ENCODE results near the gene ALPP. TPM values are rescaled to one million over a fixed set of nuclear protein-coding genes. Genes with fewer than 3 reads are reported as not detected.
"Not testable (repeated sequence)": the region's sequence is repeated elsewhere in the genome, so short reads cannot be mapped to it uniquely, and the experiment has no call there.

The ALPP gene
- polyA plus RNA-seq, 1 donor: 0.06 TPM

DNA sequence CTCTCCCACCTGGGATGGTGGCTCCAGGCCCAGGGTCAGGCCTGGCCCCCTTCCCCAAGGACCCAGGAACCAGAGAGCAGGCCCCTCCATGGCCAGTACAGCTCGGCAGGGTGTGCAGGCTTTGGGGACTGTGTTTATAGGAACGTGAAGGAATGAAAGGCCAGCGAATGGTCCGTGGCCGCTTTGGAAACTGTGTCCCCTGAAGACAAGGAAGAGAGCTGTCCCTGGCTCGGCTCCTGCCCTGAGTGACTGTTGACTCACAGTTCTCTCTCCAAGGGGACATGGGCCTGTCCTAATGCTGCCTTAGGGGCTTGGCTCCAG lies 43.7 kb upstream of the ALPP start:
- H3K4me3 ChIP-seq (ENCODE audit: low read length); H3K4me1 ChIP-seq (ENCODE audit: control insufficient read depth, insufficient read depth, low read length); H3K27me3 ChIP-seq (ENCODE audit: control insufficient read depth, insufficient read depth, low read length); H3K9me3 ChIP-seq (ENCODE audit: control insufficient read depth, low read depth, low read length); DNase-seq; H3K27ac ChIP-seq (ENCODE audit: low read length): not testable (repeated sequence)
- peaks cover 11% of the 10 kb centered on the region for H3K36me3 ChIP-seq (ENCODE audit: control insufficient read depth, insufficient read depth, low read length)
- no CpG with 5 or more reads among the region's 6 CpGs for WGBS (ENCODE audit: insufficient coverage, low lambda C conversion rate)

DNA sequence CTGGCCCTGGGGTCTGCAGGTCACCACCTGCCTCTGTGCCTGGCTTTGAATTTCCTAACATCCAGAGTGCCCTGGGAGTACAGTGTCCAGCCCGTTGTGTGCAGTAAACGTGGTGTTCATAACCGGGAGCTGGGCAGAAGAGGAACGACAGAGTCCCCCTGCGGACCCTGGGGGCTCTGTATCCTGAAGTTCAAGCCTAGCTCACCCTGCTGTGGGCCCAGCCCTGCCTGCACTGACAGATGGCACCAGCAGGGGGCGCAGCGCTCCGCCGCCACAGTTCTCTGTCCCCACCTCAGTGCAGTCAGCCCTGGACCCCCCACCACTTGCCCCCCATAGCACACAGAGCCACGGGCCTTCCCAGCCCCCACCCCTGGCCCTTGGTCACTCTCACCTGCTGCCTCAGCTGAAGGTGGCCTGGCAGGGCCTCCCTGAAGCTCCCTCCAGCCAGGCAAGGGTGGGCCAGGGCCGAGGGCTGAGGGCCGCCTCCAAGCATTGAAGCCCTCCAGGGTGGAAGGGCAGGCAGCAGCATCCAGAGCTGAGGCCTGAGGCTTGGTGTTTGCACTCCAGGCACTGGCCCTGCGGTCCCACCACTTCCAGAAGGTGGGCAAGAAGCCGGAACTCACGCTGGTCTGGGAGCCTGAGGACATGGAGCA lies 43.2 kb upstream of the ALPP start:
- not testable (repeated sequence) for H3K4me3 ChIP-seq (ENCODE audit: low read length); H3K36me3 ChIP-seq (ENCODE audit: control insufficient read depth, insufficient read depth, low read length); H3K9me3 ChIP-seq (ENCODE audit: control insufficient read depth, low read depth, low read length); H3K27me3 ChIP-seq (ENCODE audit: control insufficient read depth, insufficient read depth, low read length); H3K4me1 ChIP-seq (ENCODE audit: control insufficient read depth, insufficient read depth, low read length); DNase-seq; H3K27ac ChIP-seq (ENCODE audit: low read length)
- WGBS (ENCODE audit: insufficient coverage, low lambda C conversion rate): no CpG with 5 or more reads among the region's 15 CpGs

GRCh38 chr2:232335859-232336215 lies 42.7 kb upstream of the ALPP start:
- WGBS (ENCODE audit: insufficient coverage, low lambda C conversion rate): 80% methylated on average over 1 of the region's 4 CpGs
- Histone ChIP-seq H3K4me3 (ENCODE audit: low read length) (no peak overlapping the region), H3K36me3 (ENCODE audit: control insufficient read depth, insufficient read depth, low read length) (peaks cover 9% of the 10 kb centered on the region), H3K27ac (ENCODE audit: low read length) (no peak overlapping the region), H3K9me3 (ENCODE audit: control insufficient read depth, low read depth, low read length) (no peaks in the 10 kb centered on the region), H3K27me3 (ENCODE audit: control insufficient read depth, insufficient read depth, low read length) (no peaks in the 10 kb centered on the region), H3K4me1 (ENCODE audit: control insufficient read depth, insufficient read depth, low read length) (no peaks in the 10 kb centered on the region)
- no peak for DNase-seq

DNA sequence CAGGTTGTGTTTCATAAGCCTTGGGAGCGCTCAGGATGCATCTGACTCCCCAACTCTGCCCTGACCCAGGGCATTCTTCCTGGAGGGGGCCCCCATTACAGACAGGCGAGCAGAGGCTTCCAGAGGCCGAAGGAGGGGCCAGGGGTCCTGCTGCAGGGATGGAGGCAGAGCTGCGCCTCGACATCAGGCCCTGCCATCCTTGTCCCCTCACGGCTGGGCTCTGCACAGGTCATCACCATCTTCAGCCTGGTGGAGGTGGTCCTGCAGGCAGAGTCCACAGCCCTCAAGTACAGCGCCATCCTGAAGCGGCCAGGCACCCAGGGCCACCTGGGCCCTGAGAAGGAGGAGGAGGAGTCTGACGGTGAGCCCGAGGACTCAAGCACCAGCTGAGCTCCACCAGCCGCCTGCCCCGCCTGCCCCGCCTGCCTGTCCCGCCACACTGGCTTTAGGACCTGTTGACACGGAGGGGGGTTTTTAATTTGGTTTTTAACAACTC lies 42.3 kb upstream of the ALPP start:
- Histone ChIP-seq H3K27ac (ENCODE audit: low read length) (no peak overlapping the region), H3K4me3 (ENCODE audit: low read length) (no peak overlapping the region), H3K36me3 (ENCODE audit: control insufficient read depth, insufficient read depth, low read length) (peaks cover 9% of the 10 kb centered on the region), H3K27me3 (ENCODE audit: control insufficient read depth, insufficient read depth, low read length) (no peaks in the 10 kb centered on the region), H3K4me1 (ENCODE audit: control insufficient read depth, insufficient read depth, low read length) (no peaks in the 10 kb centered on the region), H3K9me3 (ENCODE audit: control insufficient read depth, low read depth, low read length) (no peaks in the 10 kb centered on the region)
- DNase-seq: no peak
- WGBS (ENCODE audit: insufficient coverage, low lambda C conversion rate): no CpG with 5 or more reads among the region's 15 CpGs

GRCh38 chr2:232336981-232337720 lies 41.4 kb upstream of the ALPP start:
- no peak for DNase-seq
- WGBS (ENCODE audit: insufficient coverage, low lambda C conversion rate): no CpG with 5 or more reads among the region's 18 CpGs
- Histone ChIP-seq H3K27ac (ENCODE audit: low read length) (no peak overlapping the region), H3K4me1 (ENCODE audit: control insufficient read depth, insufficient read depth, low read length) (no peaks in the 10 kb centered on the region), H3K4me3 (ENCODE audit: low read length) (no peak overlapping the region), H3K27me3 (ENCODE audit: control insufficient read depth, insufficient read depth, low read length) (no peaks in the 10 kb centered on the region), H3K9me3 (ENCODE audit: control insufficient read depth, low read depth, low read length) (no peaks in the 10 kb centered on the region), H3K36me3 (ENCODE audit: control insufficient read depth, insufficient read depth, low read length) (peaks cover 9% of the 10 kb centered on the region)

DNA sequence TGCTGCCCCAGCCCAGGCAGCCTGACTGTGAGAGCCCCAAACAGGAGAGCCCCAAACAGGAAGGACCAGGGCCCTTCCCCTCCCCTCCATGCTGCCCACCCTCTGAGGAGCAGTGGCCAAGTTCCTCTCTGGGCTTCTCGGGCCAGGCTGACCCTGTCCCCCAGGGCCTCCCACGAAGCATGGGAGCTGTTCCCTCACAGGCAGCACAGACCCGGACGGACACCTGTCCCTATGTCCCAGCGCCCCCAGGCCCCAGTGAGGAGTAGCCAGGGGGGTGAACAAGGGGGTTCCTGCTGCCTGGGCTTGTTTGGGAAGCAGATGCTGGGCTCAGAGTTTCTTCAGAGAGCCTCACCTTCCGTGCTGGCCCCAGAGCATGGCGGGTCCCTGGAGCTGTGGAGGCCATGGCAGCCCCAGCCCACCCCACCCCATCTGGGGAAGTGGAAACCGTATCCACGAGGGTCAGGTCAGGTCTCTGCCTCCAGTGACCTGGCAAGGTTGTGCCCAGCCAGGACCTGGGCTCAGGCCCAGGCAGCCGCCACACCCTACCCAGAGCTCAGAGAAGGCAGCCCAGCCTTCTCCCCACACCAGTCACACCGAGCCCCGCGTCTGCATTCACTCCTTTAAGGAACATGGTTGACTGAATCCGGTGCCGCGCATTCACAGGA lies 40.3 kb upstream of the ALPP start:
- WGBS (ENCODE audit: insufficient coverage, low lambda C conversion rate): no CpG with 5 or more reads among the region's 16 CpGs
- H3K36me3 ChIP-seq (ENCODE audit: control insufficient read depth, insufficient read depth, low read length); H3K4me3 ChIP-seq (ENCODE audit: low read length); H3K27me3 ChIP-seq (ENCODE audit: control insufficient read depth, insufficient read depth, low read length); H3K4me1 ChIP-seq (ENCODE audit: control insufficient read depth, insufficient read depth, low read length); H3K27ac ChIP-seq (ENCODE audit: low read length); DNase-seq; H3K9me3 ChIP-seq (ENCODE audit: control insufficient read depth, low read depth, low read length): not testable (repeated sequence)

DNA sequence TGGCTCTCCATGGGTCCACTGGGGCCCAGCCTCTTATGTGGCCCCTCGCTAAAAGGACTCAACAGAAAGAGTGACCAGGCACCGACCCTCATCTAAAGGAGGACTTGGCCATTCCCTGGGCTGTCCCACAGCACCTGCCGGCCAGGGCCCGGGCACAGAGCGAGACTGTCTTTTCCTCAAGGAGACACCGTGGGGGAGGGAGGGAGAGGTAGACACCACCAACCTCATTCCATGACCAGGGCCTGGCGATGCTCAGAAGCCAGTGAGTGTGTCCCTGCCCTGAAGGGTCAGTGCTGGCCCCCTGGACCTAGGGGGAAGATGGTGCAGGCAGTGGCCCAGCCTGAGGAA lies 39.8 kb upstream of the ALPP start:
- no peaks in the 10 kb centered on the region for H3K4me1 ChIP-seq (ENCODE audit: control insufficient read depth, insufficient read depth, low read length)
- H3K4me3 ChIP-seq (ENCODE audit: low read length): no peak overlapping the region
- peaks cover 9% of the 10 kb centered on the region for H3K36me3 ChIP-seq (ENCODE audit: control insufficient read depth, insufficient read depth, low read length)
- no peaks in the 10 kb centered on the region for H3K9me3 ChIP-seq (ENCODE audit: control insufficient read depth, low read depth, low read length)
- H3K27ac ChIP-seq (ENCODE audit: low read length): no peak overlapping the region
- no CpG with 5 or more reads among the region's 7 CpGs for WGBS (ENCODE audit: insufficient coverage, low lambda C conversion rate)
- DNase-seq: no peak
- no peaks in the 10 kb centered on the region for H3K27me3 ChIP-seq (ENCODE audit: control insufficient read depth, insufficient read depth, low read length)

DNA sequence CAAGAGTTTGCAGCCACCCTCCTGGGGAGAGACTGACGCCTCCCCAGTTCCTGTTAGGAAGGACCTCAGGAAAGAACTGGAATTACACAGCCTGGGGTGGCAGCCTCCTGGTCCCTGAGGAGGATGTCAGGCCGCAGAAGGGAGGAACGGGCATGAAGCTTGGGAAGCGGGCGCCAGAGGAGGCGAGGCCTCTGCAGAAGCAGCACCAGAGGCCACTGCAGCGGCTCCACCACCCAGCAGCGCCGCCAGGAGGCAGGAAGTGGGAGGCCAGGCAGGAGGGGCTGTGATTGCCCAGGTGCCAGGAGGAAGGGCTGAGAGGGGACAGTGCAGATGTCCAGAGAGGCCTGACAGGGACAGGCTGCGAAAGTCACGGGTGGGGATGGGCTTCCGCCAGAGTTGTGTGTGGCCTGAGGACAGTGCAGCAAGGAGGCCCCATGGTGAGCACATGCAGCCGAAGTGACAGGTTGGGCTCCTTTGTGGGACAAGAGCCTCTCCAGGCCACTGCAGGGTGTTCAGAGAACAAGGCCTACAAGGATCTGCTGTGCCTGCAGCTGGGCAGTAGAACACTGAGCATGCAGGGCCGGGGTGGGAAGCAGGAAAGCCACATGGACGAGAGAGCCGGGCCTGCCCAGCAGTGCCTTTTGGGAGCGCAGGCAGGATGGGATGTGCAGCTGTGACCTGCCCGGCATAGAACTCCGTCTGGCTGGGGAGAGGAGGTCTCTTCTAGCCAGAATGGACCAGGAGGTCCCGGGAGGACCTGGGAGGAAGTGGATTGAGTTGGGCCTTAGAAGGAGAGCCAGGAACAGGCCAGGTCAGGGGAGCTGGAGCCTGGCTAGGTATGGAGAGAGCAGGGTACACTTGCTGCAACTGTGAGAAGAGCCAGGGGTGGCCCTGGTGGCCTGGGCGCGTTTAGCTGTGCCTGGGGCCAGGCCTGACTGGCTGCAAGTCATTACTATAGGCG lies 39.1 kb upstream of the ALPP start:
- Histone ChIP-seq H3K27ac (ENCODE audit: low read length) (no peak overlapping the region), H3K27me3 (ENCODE audit: control insufficient read depth, insufficient read depth, low read length) (peaks cover 3% of the 10 kb centered on the region), H3K4me3 (ENCODE audit: low read length) (no peak overlapping the region), H3K4me1 (ENCODE audit: control insufficient read depth, insufficient read depth, low read length) (no peaks in the 10 kb centered on the region), H3K36me3 (ENCODE audit: control insufficient read depth, insufficient read depth, low read length) (peaks cover 5% of the 10 kb centered on the region), H3K9me3 (ENCODE audit: control insufficient read depth, low read depth, low read length) (no peaks in the 10 kb centered on the region)
- DNase-seq: no peak
- no CpG with 5 or more reads among the region's 23 CpGs for WGBS (ENCODE audit: insufficient coverage, low lambda C conversion rate)

GRCh38 chr2:232340171-232340935 lies 38.2 kb upstream of the ALPP start:
- Histone ChIP-seq H3K27me3 (ENCODE audit: control insufficient read depth, insufficient read depth, low read length) (peaks cover 3% of the 10 kb centered on the region), H3K36me3 (ENCODE audit: control insufficient read depth, insufficient read depth, low read length) (peaks cover 5% of the 10 kb centered on the region), H3K27ac (ENCODE audit: low read length) (no peak overlapping the region), H3K4me3 (ENCODE audit: low read length) (no peak overlapping the region), H3K9me3 (ENCODE audit: control insufficient read depth, low read depth, low read length) (peaks cover 2% of the 10 kb centered on the region), H3K4me1 (ENCODE audit: control insufficient read depth, insufficient read depth, low read length) (no peaks in the 10 kb centered on the region)
- WGBS (ENCODE audit: insufficient coverage, low lambda C conversion rate): 87% methylated on average over 3 of the region's 14 CpGs
- no peak for DNase-seq

Data from large intestine (tissue), 3 donors.